SK-N-SH (cell line): Measurements from ENCODE around the gene STRA8.

Source experiments
- CTCF ChIP-seq: fragments of 200-600 bp; sonication (generic); IDR thresholded peaks from 2 replicates; pipeline ENCODE4 v1.6.1; 2017; ENCODE audit warnings: antibody characterized with exemption, mild to moderate bottlenecking, moderate library complexity
- FOXJ3 ChIP-seq: sonication (generic); formaldehyde crosslinking; IDR thresholded peaks from 2 replicates; pipeline ENCODE4 v1.5.1; 2020; ENCODE audit warnings: mild to moderate bottlenecking, missing genetic modification reagents
- POLR2AphosphoS5 ChIP-seq: IDR thresholded peaks from 2 replicates; pipeline ENCODE4 v1.6.1; 2012; ENCODE audit warnings: low read depth, low read length
- USF2 ChIP-seq: fragments of 150-350 bp; IDR thresholded peaks from 2 replicates; pipeline ENCODE4 v1.6.1; 2017; ENCODE audit warnings: antibody characterized with exemption, low read length, low read depth, borderline replicate concordance
- YY1 ChIP-seq: IDR thresholded peaks from 2 replicates; pipeline ENCODE4 v1.4.0; 2012; ENCODE audit warnings: low read depth, mild to moderate bottlenecking

GRCh38 chr7:135269921-135270320 is 36.3 kb downstream of the STRA8 start:
- TF ChIP-seq FOXJ3 (CRISPR knock-in tag) (no peak), CTCF (no peak), POLR2AphosphoS5 (no peak), YY1 (no peak), USF2 (no peak)
